Keratinocyte (primary cell): ENCODE measurements around the gene RB1. TPM values are rescaled to one million over a fixed set of nuclear protein-coding genes. Genes with fewer than 3 reads are reported as not detected.

Experiments used
- DNase-seq: peaks from one replicate; pipeline ENCODE4 v3.0.0-alpha.2; 2011; ENCODE audit warnings: low read depth, missing footprints, low spot score
- FAIRE-seq: peaks from 2 replicates; lab custom pipeline; 2011; peaks lifted over from hg19 to GRCh38; lab: Jason Lieb, UNC
- H2AFZ ChIP-seq: 2 replicates; pipeline ENCODE4 v1.6.0; 2012; ENCODE audit warnings: low read length, control low read depth, inconsistent platforms; ENCODE audit not compliant: control insufficient read depth
- H3K27ac ChIP-seq: 2 replicates; pipeline ENCODE4 v1.5.1; 2011; ENCODE audit warnings: low read length; ENCODE audit not compliant: control insufficient read depth, insufficient read depth
- H3K27me3 ChIP-seq: 3 replicates; pipeline ENCODE4 v1.6.0; 2011; ENCODE audit warnings: low read length; ENCODE audit not compliant: control insufficient read depth, insufficient read depth; ENCODE audit errors: extremely low read depth
- H3K36me3 ChIP-seq, 2 experiments: 2 replicates in 1 of 2; 3 replicates in 1 of 2; pipeline ENCODE4 v1.5.1; 2011; ENCODE audit warnings: low read length in 2 of 2, mild to moderate bottlenecking in 1 of 2; ENCODE audit not compliant: control insufficient read depth in 2 of 2, insufficient read depth in 2 of 2; ENCODE audit errors: extremely low read depth in 1 of 2
- H3K4me1 ChIP-seq: 3 replicates; pipeline ENCODE4 v1.5.1; 2011; ENCODE audit warnings: low read length; ENCODE audit not compliant: control insufficient read depth, insufficient read depth; ENCODE audit errors: extremely low read depth
- H3K4me2 ChIP-seq: 3 replicates; pipeline ENCODE4 v1.6.0; 2011; ENCODE audit warnings: low read depth, low read length; ENCODE audit not compliant: control insufficient read depth, insufficient read depth; ENCODE audit errors: extremely low read depth
- H3K4me3 ChIP-seq, 3 experiments: fragments of 200-600 bp in 1 of 3; sonication (generic) in 1 of 3; 2 replicates in 2 of 3; 3 replicates in 1 of 3; pipeline ENCODE4 v1.5.1; 2011 to 2016; ENCODE audit warnings: low read length in 3 of 3, mild to moderate bottlenecking in 3 of 3, control low read depth in 2 of 3, inconsistent platforms in 1 of 3, low read depth in 1 of 3, mixed read lengths in 1 of 3, mixed run types in 1 of 3, moderate library complexity in 1 of 3; ENCODE audit not compliant: control insufficient read depth in 2 of 3, insufficient read depth in 2 of 3; ENCODE audit errors: extremely low read depth in 1 of 3
- H3K79me2 ChIP-seq: 2 replicates; pipeline ENCODE4 v1.6.0; 2012; ENCODE audit warnings: low read length; ENCODE audit not compliant: control insufficient read depth, insufficient read depth
- H3K9ac ChIP-seq: 3 replicates; pipeline ENCODE4 v1.6.0; 2011; ENCODE audit warnings: low read length; ENCODE audit not compliant: control insufficient read depth, insufficient read depth; ENCODE audit errors: extremely low read depth
- H3K9me1 ChIP-seq: 3 replicates; pipeline ENCODE4 v1.6.0; 2011; ENCODE audit warnings: low read length; ENCODE audit not compliant: control insufficient read depth, insufficient read depth; ENCODE audit errors: extremely low read depth
- H3K9me3 ChIP-seq: 2 replicates; pipeline ENCODE4 v1.5.1; 2012; ENCODE audit warnings: low read depth, low read length; ENCODE audit not compliant: control insufficient read depth
- H4K20me1 ChIP-seq: 3 replicates; pipeline ENCODE4 v1.6.0; 2011; ENCODE audit warnings: low read length; ENCODE audit not compliant: control insufficient read depth, insufficient read depth; ENCODE audit errors: extremely low read depth
- EZH2 ChIP-seq: IDR thresholded peaks from one replicate; pipeline ENCODE4 v1.6.1; 2012; ENCODE audit warnings: inconsistent platforms, mild to moderate bottlenecking, low read length, moderate library complexity
- dilution Hi-C: fragments of 300-500 bp; cut with MboI; formaldehyde crosslinking; loops from one replicate; pipeline ENCODE4 v1.7.0; 2020; ENCODE audit warnings: low sequenced_read_pairs; ENCODE audit not compliant: extremely low pct_ligation_motif_present
- polyA plus RNA-seq, 5 experiments: library from polyadenylated mRNA; depleted of rRNA in 3 of 5; stranded (reverse) in 3 of 5; stranded (forward) in 1 of 5; unstranded in 1 of 5; fragments of >200 nt; gene quantifications; 1 replicate in 1 of 5; 2 replicates in 3 of 5; 3 replicates in 1 of 5; pipeline versions ENCODE4 v1.2.1 to v1.2.3, GENCODE V29; 2011 to 2012; ENCODE audit warnings: missing spikeins in 2 of 5, low read depth in 1 of 5, low replicate concordance in 1 of 5
- TF ChIP-seq, protein P1 (sequence below), 3 experiments: IDR thresholded peaks in 1 of 3; conservative IDR thresholded peaks in 1 of 3; optimal IDR thresholded peaks in 1 of 3; 2 replicates in 2 of 3; 3 replicates in 1 of 3; pipeline versions ENCODE3 to v1.5.1; 2011; ENCODE audit warnings: low read length in 3 of 3, mild to moderate bottlenecking in 3 of 3, moderate library complexity in 2 of 3, control low read depth in 1 of 3, inconsistent platforms in 1 of 3; ENCODE audit not compliant: insufficient read depth in 2 of 3; ENCODE audit errors: extremely low read depth in 1 of 3

RB1 gene
- polyA plus RNA-seq, 1 donor (not counting 4 experiments of a cell fraction or from before 2014, with no cell fraction given) = 22.4 TPM

DNA sequence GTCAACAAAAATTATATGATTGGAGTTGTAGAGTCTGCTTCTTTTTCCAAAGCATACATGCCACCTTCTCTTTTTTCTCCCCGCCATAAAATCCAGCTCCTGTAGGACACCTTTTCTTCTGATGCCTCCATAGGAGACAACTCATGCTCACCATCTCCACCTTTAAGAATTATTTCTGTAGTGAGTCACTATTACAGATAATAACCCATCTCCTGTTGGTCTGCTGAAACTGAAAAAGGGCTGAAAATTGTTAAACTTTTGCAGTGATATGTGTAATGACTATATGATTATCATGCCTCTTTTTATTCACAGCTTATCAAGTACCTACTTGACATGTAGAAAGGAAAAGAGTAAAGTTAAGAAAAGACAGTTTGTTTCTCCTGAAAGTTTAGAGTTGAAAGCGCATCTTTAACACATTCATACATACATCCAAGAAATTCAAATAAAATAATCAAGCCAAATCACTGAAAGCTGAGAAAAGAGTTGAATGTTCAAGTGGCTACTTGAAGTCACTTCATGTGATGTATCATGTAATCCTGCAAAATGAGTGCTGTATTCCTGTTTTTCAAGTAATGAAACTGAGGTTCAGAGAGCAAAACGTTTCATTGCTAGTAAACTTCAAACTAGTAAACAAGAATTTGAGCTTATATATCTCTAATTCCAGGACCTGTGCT is 144.9 kb downstream of the RB1 start:
- TF ChIP-seq EZH2 = no peak
- TF ChIP-seq, protein P1, sequence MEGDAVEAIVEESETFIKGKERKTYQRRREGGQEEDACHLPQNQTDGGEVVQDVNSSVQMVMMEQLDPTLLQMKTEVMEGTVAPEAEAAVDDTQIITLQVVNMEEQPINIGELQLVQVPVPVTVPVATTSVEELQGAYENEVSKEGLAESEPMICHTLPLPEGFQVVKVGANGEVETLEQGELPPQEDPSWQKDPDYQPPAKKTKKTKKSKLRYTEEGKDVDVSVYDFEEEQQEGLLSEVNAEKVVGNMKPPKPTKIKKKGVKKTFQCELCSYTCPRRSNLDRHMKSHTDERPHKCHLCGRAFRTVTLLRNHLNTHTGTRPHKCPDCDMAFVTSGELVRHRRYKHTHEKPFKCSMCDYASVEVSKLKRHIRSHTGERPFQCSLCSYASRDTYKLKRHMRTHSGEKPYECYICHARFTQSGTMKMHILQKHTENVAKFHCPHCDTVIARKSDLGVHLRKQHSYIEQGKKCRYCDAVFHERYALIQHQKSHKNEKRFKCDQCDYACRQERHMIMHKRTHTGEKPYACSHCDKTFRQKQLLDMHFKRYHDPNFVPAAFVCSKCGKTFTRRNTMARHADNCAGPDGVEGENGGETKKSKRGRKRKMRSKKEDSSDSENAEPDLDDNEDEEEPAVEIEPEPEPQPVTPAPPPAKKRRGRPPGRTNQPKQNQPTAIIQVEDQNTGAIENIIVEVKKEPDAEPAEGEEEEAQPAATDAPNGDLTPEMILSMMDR (optimal IDR thresholded peaks at IDR 0.05 in 1 of 3, IDR thresholded peaks at IDR 0.05 in 1 of 3, conservative IDR thresholded peaks at IDR 0.05 in 1 of 3; ENCODE audit: extremely low read depth in 1 of 3, insufficient read depth in 2 of 3, low read length in 3 of 3) = no peak
- H3K4me3 ChIP-seq = peak overlapping the region in 2 of 3 experiments; percentile 11 to 37
- no peak overlapping the region for H2AFZ ChIP-seq
- DNase-seq (no peak), FAIRE-seq (peak; percentile 56)
- peak overlapping the region; percentile 80 for H3K4me2 ChIP-seq
- peaks cover 2% of the 10 kb centered on the region for H3K79me2 ChIP-seq
- no peaks in the 10 kb centered on the region for H4K20me1 ChIP-seq
- no peaks in the 10 kb centered on the region for H3K27me3 ChIP-seq
- H3K9ac ChIP-seq = no peak overlapping the region
- peaks cover 2% of the 10 kb centered on the region for H3K9me3 ChIP-seq
- peak overlapping the region; percentile 66 for H3K27ac ChIP-seq
- peaks cover under 1% of the 10 kb centered on the region for H3K9me1 ChIP-seq
- H3K36me3 ChIP-seq = no peaks in the 10 kb centered on the region
- peaks cover 24% of the 10 kb centered on the region for H3K4me1 ChIP-seq
- dilution Hi-C loops = no loop called here

GRCh38 chr13:48448959-48449614 is 145.5 kb downstream of the RB1 start:
- FAIRE-seq = peak; percentile 5
- DNase-seq = no peak
- peak overlapping the region in 1 of 3 experiments; percentile 37 for H3K4me3 ChIP-seq
- peaks cover 24% of the 10 kb centered on the region for H3K4me1 ChIP-seq
- H3K27ac ChIP-seq = peak overlapping the region; percentile 66
- peak overlapping the region; percentile 25 for H2AFZ ChIP-seq
- peaks cover 2% of the 10 kb centered on the region for H3K9me1 ChIP-seq
- H3K27me3 ChIP-seq = no peaks in the 10 kb centered on the region
- H4K20me1 ChIP-seq = no peaks in the 10 kb centered on the region
- peaks cover 2% of the 10 kb centered on the region for H3K79me2 ChIP-seq
- H3K9ac ChIP-seq = no peak overlapping the region
- peaks cover 2% of the 10 kb centered on the region for H3K9me3 ChIP-seq
- TF ChIP-seq EZH2 = no peak
- TF ChIP-seq, protein P1 (optimal IDR thresholded peaks at IDR 0.05 in 1 of 3, IDR thresholded peaks at IDR 0.05 in 1 of 3, conservative IDR thresholded peaks at IDR 0.05 in 1 of 3; ENCODE audit: extremely low read depth in 1 of 3, insufficient read depth in 2 of 3, low read length in 3 of 3) = no peak
- dilution Hi-C loops = no loop called here
- peak overlapping the region; percentile 80 for H3K4me2 ChIP-seq
- H3K36me3 ChIP-seq = no peaks in the 10 kb centered on the region
